HepG2 (cell line): ENCODE measurements around the gene ELMO2. TPM values are rescaled to one million over a fixed set of nuclear protein-coding genes. Genes with fewer than 3 reads are reported as not detected.

Experiments
- CENPX ChIP-seq: sonication (generic); formaldehyde crosslinking; IDR thresholded peaks from 2 replicates; pipeline ENCODE4 v1.9.0; 2021; ENCODE audit warnings: mild to moderate bottlenecking, missing genetic modification reagents, moderate library complexity
- KMT2B ChIP-seq: IDR thresholded peaks from 2 replicates; pipeline ENCODE4 v1.6.1; 2016; ENCODE audit warnings: missing genetic modification reagents, missing compliant biosample characterization
- MLLT10 ChIP-seq: sonication (generic); formaldehyde crosslinking; IDR thresholded peaks from 2 replicates; pipeline ENCODE4 v1.4.0; 2020; ENCODE audit warnings: missing genetic modification reagents
- NFIC ChIP-seq: IDR thresholded peaks from 2 replicates; pipeline ENCODE4 v1.6.1; 2012; ENCODE audit warnings: mild to moderate bottlenecking, low read length, inconsistent platforms
- SP140L ChIP-seq: sonication (generic); formaldehyde crosslinking; IDR thresholded peaks from 2 replicates; pipeline ENCODE4 v1.4.0; 2020; ENCODE audit warnings: missing genetic modification reagents, borderline replicate concordance
- ZBTB20 ChIP-seq: sonication (generic); formaldehyde crosslinking; IDR thresholded peaks from 2 replicates; pipeline ENCODE4 v1.8.1; 2023; ENCODE audit warnings: missing genetic modification reagents, low read depth, mild to moderate bottlenecking, borderline replicate concordance
- ZNF225 ChIP-seq: sonication (generic); formaldehyde crosslinking; IDR thresholded peaks from 2 replicates; pipeline ENCODE4 v1.4.0; 2020; ENCODE audit warnings: mild to moderate bottlenecking, missing genetic modification reagents
- ZNF234 ChIP-seq: sonication (generic); formaldehyde crosslinking; conservative IDR thresholded peaks from 2 replicates; pipeline ENCODE4 v1.5.1; 2020; ENCODE audit warnings: mild to moderate bottlenecking, missing genetic modification reagents
- ZNF354B ChIP-seq: sonication (generic); formaldehyde crosslinking; IDR thresholded peaks from 2 replicates; pipeline ENCODE4 v1.8.0; 2022; ENCODE audit warnings: mild to moderate bottlenecking, missing genetic modification reagents
- ZNF44 ChIP-seq: sonication (generic); formaldehyde crosslinking; IDR thresholded peaks from 2 replicates; pipeline ENCODE4 v1.5.1; 2020; ENCODE audit warnings: mild to moderate bottlenecking, missing genetic modification reagents
- ZNF766 ChIP-seq: sonication (generic); formaldehyde crosslinking; IDR thresholded peaks from 2 replicates; pipeline ENCODE4 v1.5.0; 2020; ENCODE audit warnings: missing genetic modification reagents, borderline replicate concordance
- polyA plus RNA-seq, 8 experiments: library from polyadenylated mRNA; depleted of rRNA in 3 of 8; stranded (reverse) in 7 of 8; unstranded in 1 of 8; fragments of >200 nt; fragmentation: Illumina TruSeq in 4 of 8; extraction: Trizol in 4 of 8; gene quantifications; 2 replicates each; pipeline versions ENCODE4 v1.2.1 to v1.2.3, GENCODE V29; 2011 to 2016; ENCODE audit warnings: low read depth in 4 of 8, missing spikeins in 1 of 8, mixed read lengths in 1 of 8; ENCODE audit not compliant: insufficient read depth in 1 of 8
- total RNA-seq, 5 experiments: library from RNA; depleted of rRNA; stranded (reverse); fragments of >200 nt; fragmentation: Illumina TruSeq; extraction: Trizol; gene quantifications; 2 replicates each; pipeline ENCODE4 v1.2.3, GENCODE V29; 2016; ENCODE audit warnings: low read depth in 1 of 5
- TF ChIP-seq, protein P1 (sequence below), 2 experiments: fragments of 450-650 bp in 1 of 2; sonication (generic) in 1 of 2; formaldehyde crosslinking in 1 of 2; IDR thresholded peaks; 2 replicates each; pipeline versions ENCODE4 v1.6.1 to v1.8.0; 2016 to 2022; ENCODE audit warnings: antibody characterized with exemption in 1 of 2, mild to moderate bottlenecking in 1 of 2, missing genetic modification reagents in 1 of 2
- TF ChIP-seq, protein P2 (sequence below): sonication (generic); formaldehyde crosslinking; IDR thresholded peaks from 2 replicates; pipeline ENCODE4 v1.4.0; 2020; ENCODE audit warnings: missing genetic modification reagents, borderline replicate concordance
- TF ChIP-seq, protein P3 (sequence below): sonication (generic); formaldehyde crosslinking; conservative IDR thresholded peaks from 2 replicates; pipeline ENCODE4 v1.8.0; 2022; ENCODE audit warnings: missing genetic modification reagents

Gene ELMO2
- total and polyA plus RNA-seq, 2 of the 13 experiments (the other 11 are each of a cell fraction or from before 2014, with no cell fraction given), result 30.6 to 35.7 TPM

DNA sequence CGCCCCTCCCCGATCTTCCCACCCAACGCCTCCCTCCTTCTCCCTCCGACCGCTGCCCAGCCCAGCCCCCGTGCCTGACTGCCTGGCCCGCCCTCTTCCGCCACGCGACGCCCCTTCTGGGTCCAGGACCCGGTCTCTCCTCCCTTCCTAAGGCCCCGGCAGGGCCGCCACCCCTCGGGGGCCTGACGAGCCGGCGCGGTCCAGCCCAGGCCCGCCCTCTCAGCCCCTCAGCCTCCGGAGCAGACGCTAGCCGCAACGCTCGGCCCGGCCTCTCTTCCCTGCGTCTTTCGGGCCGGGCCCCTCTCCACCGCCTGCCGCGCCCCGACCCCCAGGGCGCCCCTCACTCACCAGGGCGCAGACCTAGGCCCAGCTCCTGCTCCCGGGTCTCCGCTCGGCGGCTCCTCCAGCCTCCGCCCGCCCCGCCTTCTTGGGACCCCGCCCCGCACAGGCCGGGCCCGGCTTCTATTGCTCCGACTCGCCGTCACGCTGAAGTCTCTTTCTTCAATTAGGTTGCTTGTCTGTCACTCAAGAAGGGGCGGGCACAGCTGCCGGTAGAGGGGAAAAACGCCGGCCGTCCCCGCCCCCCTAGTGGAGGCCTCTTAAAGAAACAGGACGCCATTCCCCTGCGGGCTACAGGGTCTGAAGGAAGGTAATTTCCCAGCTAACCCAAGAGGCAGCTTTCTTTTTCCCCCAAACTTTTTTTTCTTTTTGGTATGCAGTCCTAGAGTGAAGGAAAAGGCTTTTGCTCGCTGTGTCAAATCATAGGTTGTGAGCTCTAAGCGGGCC is at the start of gene ELMO2 (continued):
- TF ChIP-seq MLLT10 (CRISPR knock-in tag) (no peak), NFIC (no peak), ZNF225 (CRISPR knock-in tag) (peak; percentile 35; the same call in 1 of the 2 replicates), ZBTB20 (peak; percentile 16; the same call in 1 of the 2 replicates), ZNF44 (CRISPR knock-in tag) (peak; percentile 70; the same call in 1 of the 2 replicates), ZNF354B (CRISPR knock-in tag) (0 out of 2 replicates have a peak, but pooled peaks have one; percentile 53), CENPX (CRISPR knock-in tag) (no peak), ZNF766 (CRISPR knock-in tag) (peak; percentile 62; the same call in 1 of the 2 replicates), ZNF234 (peak; percentile 94; the same call in 1 of the 2 replicates), KMT2B (CRISPR knock-in tag) (peak; percentile 61; the same call in 1 of the 2 replicates), SP140L (no peak; the same call in 1 of the 2 replicates)
- TF ChIP-seq, protein P1, sequence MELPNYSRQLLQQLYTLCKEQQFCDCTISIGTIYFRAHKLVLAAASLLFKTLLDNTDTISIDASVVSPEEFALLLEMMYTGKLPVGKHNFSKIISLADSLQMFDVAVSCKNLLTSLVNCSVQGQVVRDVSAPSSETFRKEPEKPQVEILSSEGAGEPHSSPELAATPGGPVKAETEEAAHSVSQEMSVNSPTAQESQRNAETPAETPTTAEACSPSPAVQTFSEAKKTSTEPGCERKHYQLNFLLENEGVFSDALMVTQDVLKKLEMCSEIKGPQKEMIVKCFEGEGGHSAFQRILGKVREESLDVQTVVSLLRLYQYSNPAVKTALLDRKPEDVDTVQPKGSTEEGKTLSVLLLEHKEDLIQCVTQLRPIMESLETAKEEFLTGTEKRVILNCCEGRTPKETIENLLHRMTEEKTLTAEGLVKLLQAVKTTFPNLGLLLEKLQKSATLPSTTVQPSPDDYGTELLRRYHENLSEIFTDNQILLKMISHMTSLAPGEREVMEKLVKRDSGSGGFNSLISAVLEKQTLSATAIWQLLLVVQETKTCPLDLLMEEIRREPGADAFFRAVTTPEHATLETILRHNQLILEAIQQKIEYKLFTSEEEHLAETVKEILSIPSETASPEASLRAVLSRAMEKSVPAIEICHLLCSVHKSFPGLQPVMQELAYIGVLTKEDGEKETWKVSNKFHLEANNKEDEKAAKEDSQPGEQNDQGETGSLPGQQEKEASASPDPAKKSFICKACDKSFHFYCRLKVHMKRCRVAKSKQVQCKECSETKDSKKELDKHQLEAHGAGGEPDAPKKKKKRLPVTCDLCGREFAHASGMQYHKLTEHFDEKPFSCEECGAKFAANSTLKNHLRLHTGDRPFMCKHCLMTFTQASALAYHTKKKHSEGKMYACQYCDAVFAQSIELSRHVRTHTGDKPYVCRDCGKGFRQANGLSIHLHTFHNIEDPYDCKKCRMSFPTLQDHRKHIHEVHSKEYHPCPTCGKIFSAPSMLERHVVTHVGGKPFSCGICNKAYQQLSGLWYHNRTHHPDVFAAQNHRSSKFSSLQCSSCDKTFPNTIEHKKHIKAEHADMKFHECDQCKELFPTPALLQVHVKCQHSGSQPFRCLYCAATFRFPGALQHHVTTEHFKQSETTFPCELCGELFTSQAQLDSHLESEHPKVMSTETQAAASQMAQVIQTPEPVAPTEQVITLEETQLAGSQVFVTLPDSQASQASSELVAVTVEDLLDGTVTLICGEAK (IDR thresholded peaks at IDR 0.05), result no peak
- TF ChIP-seq, protein P1 (CRISPR knock-in tag; IDR thresholded peaks at IDR 0.05), result 0 out of 2 replicates have a peak, but pooled peaks have one; percentile 25
- TF ChIP-seq, protein P2, sequence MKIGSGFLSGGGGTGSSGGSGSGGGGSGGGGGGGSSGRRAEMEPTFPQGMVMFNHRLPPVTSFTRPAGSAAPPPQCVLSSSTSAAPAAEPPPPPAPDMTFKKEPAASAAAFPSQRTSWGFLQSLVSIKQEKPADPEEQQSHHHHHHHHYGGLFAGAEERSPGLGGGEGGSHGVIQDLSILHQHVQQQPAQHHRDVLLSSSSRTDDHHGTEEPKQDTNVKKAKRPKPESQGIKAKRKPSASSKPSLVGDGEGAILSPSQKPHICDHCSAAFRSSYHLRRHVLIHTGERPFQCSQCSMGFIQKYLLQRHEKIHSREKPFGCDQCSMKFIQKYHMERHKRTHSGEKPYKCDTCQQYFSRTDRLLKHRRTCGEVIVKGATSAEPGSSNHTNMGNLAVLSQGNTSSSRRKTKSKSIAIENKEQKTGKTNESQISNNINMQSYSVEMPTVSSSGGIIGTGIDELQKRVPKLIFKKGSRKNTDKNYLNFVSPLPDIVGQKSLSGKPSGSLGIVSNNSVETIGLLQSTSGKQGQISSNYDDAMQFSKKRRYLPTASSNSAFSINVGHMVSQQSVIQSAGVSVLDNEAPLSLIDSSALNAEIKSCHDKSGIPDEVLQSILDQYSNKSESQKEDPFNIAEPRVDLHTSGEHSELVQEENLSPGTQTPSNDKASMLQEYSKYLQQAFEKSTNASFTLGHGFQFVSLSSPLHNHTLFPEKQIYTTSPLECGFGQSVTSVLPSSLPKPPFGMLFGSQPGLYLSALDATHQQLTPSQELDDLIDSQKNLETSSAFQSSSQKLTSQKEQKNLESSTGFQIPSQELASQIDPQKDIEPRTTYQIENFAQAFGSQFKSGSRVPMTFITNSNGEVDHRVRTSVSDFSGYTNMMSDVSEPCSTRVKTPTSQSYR (CRISPR knock-in tag), result no peak; the same call in 1 of the 2 replicates
- TF ChIP-seq, protein P3, sequence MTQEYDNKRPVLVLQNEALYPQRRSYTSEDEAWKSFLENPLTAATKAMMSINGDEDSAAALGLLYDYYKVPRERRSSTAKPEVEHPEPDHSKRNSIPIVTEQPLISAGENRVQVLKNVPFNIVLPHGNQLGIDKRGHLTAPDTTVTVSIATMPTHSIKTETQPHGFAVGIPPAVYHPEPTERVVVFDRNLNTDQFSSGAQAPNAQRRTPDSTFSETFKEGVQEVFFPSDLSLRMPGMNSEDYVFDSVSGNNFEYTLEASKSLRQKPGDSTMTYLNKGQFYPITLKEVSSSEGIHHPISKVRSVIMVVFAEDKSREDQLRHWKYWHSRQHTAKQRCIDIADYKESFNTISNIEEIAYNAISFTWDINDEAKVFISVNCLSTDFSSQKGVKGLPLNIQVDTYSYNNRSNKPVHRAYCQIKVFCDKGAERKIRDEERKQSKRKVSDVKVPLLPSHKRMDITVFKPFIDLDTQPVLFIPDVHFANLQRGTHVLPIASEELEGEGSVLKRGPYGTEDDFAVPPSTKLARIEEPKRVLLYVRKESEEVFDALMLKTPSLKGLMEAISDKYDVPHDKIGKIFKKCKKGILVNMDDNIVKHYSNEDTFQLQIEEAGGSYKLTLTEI (CRISPR knock-in tag), result no peak
